T-helper 1 cell treated with Interleukin-12 subunit alpha and Interleukin-12 subunit beta and Interleukin-4 antibody, amounts not matched to agents 30 μg/mL and 1 μg/mL, for 36 hours (primary cell): ENCODE results near the gene ATG2B.
A peak's percentile ranks its signal among the peaks of the same experiment; 100 is the strongest.

ENCODE experiments used
- H3K27ac Mint-ChIP-seq: one replicate; pipeline ENCODE4 v1.8.0; 2021; ENCODE audit warnings: mild to moderate bottlenecking, mixed read lengths
- H3K27me3 Mint-ChIP-seq: one replicate; pipeline ENCODE4 v1.8.0; 2021; ENCODE audit warnings: low read depth, mixed read lengths
- H3K36me3 Mint-ChIP-seq: one replicate; pipeline ENCODE4 v1.8.0; 2021; ENCODE audit warnings: low read depth, mixed read lengths
- H3K4me1 Mint-ChIP-seq: one replicate; pipeline ENCODE4 v1.8.0; 2021; ENCODE audit warnings: low read depth, mixed read lengths
- H3K4me3 Mint-ChIP-seq: one replicate; pipeline ENCODE4 v1.8.0; 2021; ENCODE audit warnings: mild to moderate bottlenecking, moderate library complexity, mixed read lengths
- H3K9me3 Mint-ChIP-seq: one replicate; pipeline ENCODE4 v1.8.0; 2021; ENCODE audit warnings: mixed read lengths

The ATG2B gene

DNA sequence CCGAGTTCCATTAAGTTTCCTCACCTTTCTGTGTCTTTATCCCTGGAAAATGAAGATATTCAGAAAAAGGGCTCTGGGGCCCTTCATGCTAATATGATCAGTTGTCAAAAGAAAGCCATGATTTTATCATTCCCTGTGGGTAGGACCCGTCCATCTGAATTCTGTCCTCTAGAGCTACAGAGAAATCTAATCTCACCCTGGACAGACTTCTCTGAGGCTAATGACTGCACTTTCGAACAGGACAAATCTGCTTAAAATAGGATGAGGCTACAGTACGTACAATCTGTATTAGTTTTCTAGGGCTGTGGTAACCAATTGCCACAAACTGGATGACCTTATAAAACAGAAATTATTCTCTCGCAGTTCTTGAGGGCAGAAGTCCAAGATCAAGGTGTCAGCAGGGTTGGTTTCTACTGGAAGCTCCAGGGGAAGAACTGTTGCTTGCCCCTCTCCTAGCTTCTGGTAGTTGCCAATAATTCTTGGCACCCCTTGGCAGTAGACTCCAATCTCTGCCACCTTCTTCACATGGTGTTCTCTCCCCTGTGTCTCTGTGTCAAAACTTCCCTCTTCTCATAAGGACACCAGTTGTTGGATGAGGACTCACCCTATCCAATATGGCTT is 30.0 kb upstream of the ATG2B start:
- H3K9me3 Mint-ChIP-seq = no peaks in the 10 kb centered on the region
- peak overlapping the region; percentile 84 for H3K4me3 Mint-ChIP-seq
- H3K4me1 Mint-ChIP-seq = peaks cover 5% of the 10 kb centered on the region
- no peaks in the 10 kb centered on the region for H3K36me3 Mint-ChIP-seq
- H3K27me3 Mint-ChIP-seq = peaks cover 10% of the 10 kb centered on the region
- no peak overlapping the region for H3K27ac Mint-ChIP-seq

GRCh38 chr14:96391293-96392118 is 28.4 kb upstream of the ATG2B start:
- H3K27ac Mint-ChIP-seq = peak overlapping the region; percentile 65
- H3K4me3 Mint-ChIP-seq = peak overlapping the region; percentile 84
- peaks cover 5% of the 10 kb centered on the region for H3K4me1 Mint-ChIP-seq
- H3K9me3 Mint-ChIP-seq = no peaks in the 10 kb centered on the region
- peaks cover 6% of the 10 kb centered on the region for H3K27me3 Mint-ChIP-seq
- H3K36me3 Mint-ChIP-seq = no peaks in the 10 kb centered on the region

DNA sequence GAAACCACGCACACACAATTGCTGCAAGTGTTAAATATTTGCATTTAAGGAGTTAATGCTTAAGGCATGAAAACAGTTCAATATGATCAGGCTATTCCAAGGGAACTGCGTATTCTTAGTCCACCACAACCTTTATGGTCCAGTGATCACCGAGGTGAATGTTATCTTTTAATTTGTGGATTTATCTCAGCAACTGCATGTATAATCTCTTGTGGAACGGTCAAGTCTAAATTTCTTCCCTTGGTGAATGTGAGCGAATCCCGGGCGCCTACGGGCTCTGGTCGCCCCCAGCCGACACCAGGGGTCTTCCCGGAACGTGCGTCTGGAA is 27.8 kb upstream of the ATG2B start:
- H3K4me1 Mint-ChIP-seq = peaks cover 5% of the 10 kb centered on the region
- peak overlapping the region; percentile 65 for H3K27ac Mint-ChIP-seq
- peak overlapping the region; percentile 84 for H3K4me3 Mint-ChIP-seq
- H3K27me3 Mint-ChIP-seq = peaks cover 6% of the 10 kb centered on the region
- no peaks in the 10 kb centered on the region for H3K9me3 Mint-ChIP-seq
- no peaks in the 10 kb centered on the region for H3K36me3 Mint-ChIP-seq

DNA sequence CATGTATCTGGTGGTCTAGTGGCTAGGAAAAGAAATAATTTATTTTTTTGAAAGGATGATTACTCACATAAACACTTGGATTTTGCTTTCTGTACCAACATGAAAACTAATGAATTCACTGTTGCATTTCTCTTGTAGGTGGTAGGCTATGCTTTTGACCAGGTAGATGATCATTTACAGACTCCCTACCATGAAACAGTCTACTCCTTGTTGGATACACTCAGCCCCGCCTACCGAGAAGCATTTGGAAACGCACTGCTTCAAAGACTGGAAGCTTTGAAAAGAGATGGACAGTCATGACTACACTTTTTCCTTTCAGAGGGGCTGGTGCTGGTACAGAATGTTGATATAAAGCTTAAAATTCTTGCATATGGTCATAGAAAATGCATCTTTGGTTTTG is 22.2 kb upstream of the ATG2B start:
- no peaks in the 10 kb centered on the region for H3K27me3 Mint-ChIP-seq
- peaks cover 5% of the 10 kb centered on the region for H3K4me1 Mint-ChIP-seq
- H3K36me3 Mint-ChIP-seq = peaks cover 12% of the 10 kb centered on the region
- H3K27ac Mint-ChIP-seq = no peak overlapping the region
- H3K9me3 Mint-ChIP-seq = no peaks in the 10 kb centered on the region
- no peak overlapping the region for H3K4me3 Mint-ChIP-seq

GRCh38 chr14:96384740-96385139 is 21.6 kb upstream of the ATG2B start:
- Mint-ChIP-seq H3K27me3 (no peaks in the 10 kb centered on the region), H3K4me1 (peaks cover 5% of the 10 kb centered on the region), H3K4me3 (no peak overlapping the region), H3K27ac (no peak overlapping the region), H3K36me3 (peaks cover 12% of the 10 kb centered on the region), H3K9me3 (no peaks in the 10 kb centered on the region)

GRCh38 chr14:96384053-96384452 is 20.9 kb upstream of the ATG2B start:
- Mint-ChIP-seq H3K36me3 (peaks cover 12% of the 10 kb centered on the region), H3K4me3 (no peak overlapping the region), H3K27ac (no peak overlapping the region), H3K27me3 (no peaks in the 10 kb centered on the region), H3K9me3 (no peaks in the 10 kb centered on the region), H3K4me1 (peaks cover 5% of the 10 kb centered on the region)

- H3K27ac Mint-ChIP-seq = no peak overlapping the region
- H3K4me1 Mint-ChIP-seq = peaks cover 5% of the 10 kb centered on the region
- H3K9me3 Mint-ChIP-seq = no peaks in the 10 kb centered on the region
- H3K36me3 Mint-ChIP-seq = peaks cover 12% of the 10 kb centered on the region
- H3K27me3 Mint-ChIP-seq = no peaks in the 10 kb centered on the region
- no peak overlapping the region for H3K4me3 Mint-ChIP-seq
Measured at GRCh38 chr14:96383445-96383844, 20.3 kb upstream of the ATG2B start.

DNA sequence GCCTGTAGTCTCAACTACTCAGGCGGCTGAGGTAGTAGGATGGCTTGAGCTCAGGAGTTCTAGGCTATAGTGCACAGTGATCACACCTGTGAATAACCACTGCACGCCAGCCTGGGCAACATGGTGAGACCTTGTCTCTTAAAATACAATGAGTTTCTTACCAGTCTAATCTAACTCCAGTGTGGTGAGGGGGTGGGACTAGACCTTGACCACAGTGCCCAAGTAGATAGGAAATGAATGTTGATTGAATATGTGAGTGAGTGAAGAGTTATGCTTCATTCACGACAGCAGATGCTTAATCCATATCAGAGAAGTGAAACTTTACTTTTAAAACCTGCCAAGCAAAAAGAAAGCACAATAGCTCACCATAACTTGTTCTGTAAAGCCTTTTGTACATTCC is 17.6 kb upstream of the ATG2B start:
- H3K27ac Mint-ChIP-seq = no peak overlapping the region
- no peaks in the 10 kb centered on the region for H3K27me3 Mint-ChIP-seq
- H3K9me3 Mint-ChIP-seq = no peaks in the 10 kb centered on the region

GRCh38 chr14:96376093-96376492 is 13.0 kb upstream of the ATG2B start:
- no peak overlapping the region for H3K27ac Mint-ChIP-seq
- H3K9me3 Mint-ChIP-seq = no peaks in the 10 kb centered on the region
- no peaks in the 10 kb centered on the region for H3K27me3 Mint-ChIP-seq
- H3K4me3 Mint-ChIP-seq = no peak overlapping the region
- no peaks in the 10 kb centered on the region for H3K36me3 Mint-ChIP-seq
- H3K4me1 Mint-ChIP-seq = peaks cover 4% of the 10 kb centered on the region

More for the DNA sequence above, 17.6 kb upstream of the ATG2B start:
- Mint-ChIP-seq H3K4me1 (peaks cover 5% of the 10 kb centered on the region), H3K4me3 (no peak overlapping the region), H3K36me3 (peaks cover 12% of the 10 kb centered on the region)

DNA sequence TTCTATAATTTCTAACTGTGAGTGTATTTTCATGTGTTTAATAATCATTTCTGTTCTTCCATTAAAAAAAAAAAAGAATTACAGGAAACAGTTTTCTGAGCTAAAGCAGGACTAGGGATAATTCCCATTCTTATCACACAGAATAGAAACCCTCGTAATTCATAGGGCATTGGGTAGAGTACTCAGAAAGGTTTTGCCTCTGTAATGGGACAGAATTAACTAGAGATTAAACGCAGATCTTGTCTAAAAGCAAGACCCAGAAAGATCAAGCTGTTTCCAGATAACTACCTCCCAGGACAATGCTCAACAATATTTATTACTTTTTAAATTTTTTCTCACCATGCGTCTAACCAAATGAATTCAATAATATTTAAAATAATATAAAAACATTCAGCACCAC is 10.4 kb upstream of the ATG2B start:
- no peaks in the 10 kb centered on the region for H3K27me3 Mint-ChIP-seq
- H3K27ac Mint-ChIP-seq = no peak overlapping the region
- no peaks in the 10 kb centered on the region for H3K36me3 Mint-ChIP-seq
- H3K9me3 Mint-ChIP-seq = peaks cover 3% of the 10 kb centered on the region
- H3K4me1 Mint-ChIP-seq = peaks cover 2% of the 10 kb centered on the region
- H3K4me3 Mint-ChIP-seq = no peak overlapping the region

DNA sequence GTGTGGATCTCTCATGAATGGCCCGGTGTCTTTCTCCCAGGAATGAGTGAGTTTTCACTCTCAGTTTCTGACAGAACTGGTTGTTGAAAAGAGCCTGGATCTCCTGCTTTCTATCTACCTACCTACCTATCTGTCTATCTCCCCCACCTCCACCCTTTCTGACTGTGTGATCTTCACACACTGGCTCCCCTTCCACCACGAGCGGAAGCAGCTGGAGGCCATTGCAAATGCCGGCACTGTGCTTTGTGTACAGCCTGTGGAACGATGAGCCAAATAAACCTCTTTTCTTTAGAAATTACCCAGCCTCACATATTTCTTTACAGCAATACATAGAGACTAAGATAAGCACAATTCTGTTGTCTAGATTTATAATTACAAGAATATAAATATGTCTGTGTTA is 7.4 kb upstream of the ATG2B start:
- no peak overlapping the region for H3K4me3 Mint-ChIP-seq
- no peak overlapping the region for H3K27ac Mint-ChIP-seq
- H3K36me3 Mint-ChIP-seq = peaks cover 2% of the 10 kb centered on the region
- H3K27me3 Mint-ChIP-seq = no peaks in the 10 kb centered on the region
- H3K9me3 Mint-ChIP-seq = peaks cover 4% of the 10 kb centered on the region
- H3K4me1 Mint-ChIP-seq = peaks cover 5% of the 10 kb centered on the region

- Mint-ChIP-seq H3K27ac (no peak overlapping the region), H3K4me1 (peaks cover 18% of the 10 kb centered on the region), H3K36me3 (peaks cover 9% of the 10 kb centered on the region), H3K9me3 (peaks cover 4% of the 10 kb centered on the region), H3K27me3 (no peaks in the 10 kb centered on the region), H3K4me3 (no peak overlapping the region)
Measured at GRCh38 chr14:96368534-96368933, 5.4 kb upstream of the ATG2B start.

DNA sequence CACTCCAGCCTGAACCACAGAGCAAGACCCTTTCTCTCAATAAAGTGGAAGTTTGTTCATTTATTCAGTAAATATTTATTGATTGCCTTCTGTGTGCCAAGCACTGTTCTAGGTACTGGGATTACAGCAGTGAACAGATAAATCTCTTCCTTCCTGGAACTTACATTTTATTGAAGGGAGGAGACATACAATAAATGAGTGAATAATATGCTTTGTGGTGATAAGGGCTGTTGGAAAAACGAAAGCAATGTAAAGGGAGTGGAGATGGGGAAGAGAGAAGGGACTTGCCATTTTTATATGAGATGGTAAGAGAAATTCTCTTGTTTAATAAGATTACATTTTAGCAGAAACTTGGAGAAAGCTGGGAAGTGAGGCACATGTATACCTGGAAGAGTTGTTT is 1.8 kb upstream of the ATG2B start:
- H3K4me3 Mint-ChIP-seq = peak overlapping the region; percentile 86
- H3K36me3 Mint-ChIP-seq = peaks cover 11% of the 10 kb centered on the region
- H3K27me3 Mint-ChIP-seq = no peaks in the 10 kb centered on the region
- H3K4me1 Mint-ChIP-seq = peaks cover 36% of the 10 kb centered on the region
- H3K27ac Mint-ChIP-seq = no peak overlapping the region
- H3K9me3 Mint-ChIP-seq = peaks cover 4% of the 10 kb centered on the region

- no peaks in the 10 kb centered on the region for H3K27me3 Mint-ChIP-seq
- peak overlapping the region; percentile 86 for H3K4me3 Mint-ChIP-seq
- H3K27ac Mint-ChIP-seq = peak overlapping the region; percentile 79
- H3K36me3 Mint-ChIP-seq = peaks cover 11% of the 10 kb centered on the region
- peaks cover 43% of the 10 kb centered on the region for H3K4me1 Mint-ChIP-seq
- peaks cover 3% of the 10 kb centered on the region for H3K9me3 Mint-ChIP-seq
Measured at GRCh38 chr14:96363751-96364336, 703 bp upstream of the ATG2B start.
